Breast epithelium (tissue), 3 donors: ENCODE data around the gene TIPRL.
A peak's percentile ranks its signal among the peaks of the same experiment; 100 is the strongest.

Experiments
- CTCF ChIP-seq, 3 donors: fragments of 450-650 bp; IDR thresholded peaks; one replicate each; pipeline ENCODE4 v1.5.1; 2016 to 2017; ENCODE audit warnings: antibody characterized with exemption in 3 of 3, mild to moderate bottlenecking in 3 of 3, moderate library complexity in 3 of 3
- POLR2A ChIP-seq: fragments of 450-650 bp; IDR thresholded peaks from one replicate; pipeline ENCODE4 v1.6.1; 2016; ENCODE audit warnings: antibody characterized with exemption, mild to moderate bottlenecking, moderate library complexity
- POLR2AphosphoS5 ChIP-seq, 3 donors: sonication (generic); formaldehyde crosslinking; IDR thresholded peaks; one replicate each; pipeline ENCODE4 v1.6.1; 2017; ENCODE audit warnings: antibody characterized with exemption in 3 of 3

DNA sequence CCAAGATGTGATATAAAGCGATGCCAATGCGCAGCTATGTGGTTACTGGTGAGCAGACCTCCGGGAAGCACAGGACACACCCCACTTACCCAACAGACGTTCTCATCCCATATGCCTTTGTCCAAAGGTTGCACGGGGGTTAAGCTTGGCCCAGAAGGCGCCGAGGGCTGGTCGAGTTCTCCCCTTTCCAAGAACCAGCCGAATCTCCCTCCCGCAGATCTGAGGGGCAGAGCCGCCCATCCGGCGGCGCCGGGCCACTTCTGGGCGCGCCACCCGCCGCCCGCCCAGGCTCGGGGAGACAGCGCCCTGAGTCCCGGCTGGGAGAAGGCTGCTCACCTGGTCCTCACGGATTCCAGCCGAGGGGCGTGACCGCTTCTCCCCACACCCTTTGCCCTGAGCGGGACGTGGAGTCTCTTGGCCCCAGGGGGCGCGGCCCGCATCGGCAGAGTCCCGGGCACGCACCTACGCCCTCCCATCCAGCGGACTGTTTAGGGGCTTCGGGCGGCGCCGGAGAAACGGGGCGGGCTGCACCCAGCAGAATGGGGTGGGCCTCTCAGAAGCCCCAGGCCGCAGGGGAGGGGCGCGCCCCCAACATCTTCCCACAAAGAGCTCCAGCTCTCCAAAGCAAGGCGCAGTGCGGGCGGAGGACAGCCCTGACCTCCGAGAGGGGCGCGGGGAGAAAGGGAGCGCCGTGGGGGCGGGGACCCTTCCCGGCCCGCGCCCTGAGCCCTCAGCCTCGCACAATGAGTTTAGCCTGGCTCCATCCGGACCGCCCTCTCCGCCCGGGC lies 42.6 kb upstream of the TIPRL start:
- TF ChIP-seq POLR2A: no peak
- no peak for TF ChIP-seq CTCF (IDR thresholded peaks at IDR 0.05)
- peak in 1 of 3 donors; percentile 17 for TF ChIP-seq POLR2AphosphoS5 (IDR thresholded peaks at IDR 0.05)
